Neural cell (in vitro differentiated cells): ENCODE measurements around the gene ETF1. TPM values are rescaled to one million over a fixed set of nuclear protein-coding genes. Genes with fewer than 3 reads are reported as not detected.

Experiments
- H2AFZ ChIP-seq: fragments of 200-600, 300-800 bp; sonication (generic), shearing (Covaris generic); 2 replicates; pipeline ENCODE4 v1.6.0; 2014; ENCODE audit warnings: low read depth, mild to moderate bottlenecking, antibody characterized with exemption, low read length, moderate library complexity
- H3F3A ChIP-seq: fragments of 200-600 bp; shearing (Covaris generic); 2 replicates; pipeline ENCODE4 v1.6.1; 2016; ENCODE audit warnings: mild to moderate bottlenecking, moderate library complexity, mixed read lengths, antibody characterized with exemption, low read length; ENCODE audit not compliant: insufficient read depth, poor library complexity, severe bottlenecking
- H3K27ac ChIP-seq: fragments of 200-600, 300-800 bp; sonication (generic), shearing (Covaris generic); 2 replicates; pipeline ENCODE4 v1.5.1; 2014; ENCODE audit warnings: mild to moderate bottlenecking, low read length, moderate library complexity
- H3K27me3 ChIP-seq: fragments of 300-800, 200-600 bp; sonication (generic), shearing (Covaris generic); 2 replicates; pipeline ENCODE4 v1.6.0; 2014; ENCODE audit warnings: mild to moderate bottlenecking, low read depth, low read length, moderate library complexity; ENCODE audit not compliant: insufficient read depth
- H3K36me3 ChIP-seq: fragments of 300-800, 200-600 bp; sonication (generic), shearing (Covaris generic); 2 replicates; pipeline ENCODE4 v1.5.1; 2014; ENCODE audit warnings: mild to moderate bottlenecking, antibody characterized with exemption, low read length, moderate library complexity; ENCODE audit not compliant: insufficient read depth
- H3K4me2 ChIP-seq: fragments of 300-800, 200-600 bp; sonication (generic), shearing (Covaris generic); 2 replicates; pipeline ENCODE4 v1.6.0; 2014; ENCODE audit warnings: mild to moderate bottlenecking, low read length
- H3K4me3 ChIP-seq: fragments of 300-800, 200-600 bp; sonication (generic), shearing (Covaris generic); 2 replicates; pipeline ENCODE4 v1.5.1; 2014; ENCODE audit warnings: mild to moderate bottlenecking, low read length, moderate library complexity
- H3K79me2 ChIP-seq: fragments of 200-600 bp; shearing (Covaris generic); replicated peaks from 2 replicates; pipeline ENCODE4 v1.6.0; 2014; ENCODE audit warnings: mild to moderate bottlenecking, low read length, moderate library complexity; ENCODE audit not compliant: insufficient read depth
- H3K9ac ChIP-seq: fragments of 300-800, 200-600 bp; sonication (generic), shearing (Covaris generic); 2 replicates; pipeline ENCODE4 v1.6.1; 2016; ENCODE audit warnings: mild to moderate bottlenecking, low read length, mixed read lengths
- H3K9me2 ChIP-seq: fragments of 200-600 bp; shearing (Covaris generic); 2 replicates; pipeline ENCODE4 v1.6.1; 2016; ENCODE audit warnings: mild to moderate bottlenecking, low read length, mixed read lengths; ENCODE audit not compliant: insufficient read depth
- H3K9me3 ChIP-seq: fragments of 200-600, 300-800 bp; sonication (generic), shearing (Covaris generic); 2 replicates; pipeline ENCODE4 v1.6.1; 2016; ENCODE audit warnings: mild to moderate bottlenecking, mixed run types, low read length, moderate library complexity, mixed read lengths
- H4K20me1 ChIP-seq: fragments of 200-600 bp; shearing (Covaris generic); 2 replicates; pipeline ENCODE4 v1.6.1; 2016; ENCODE audit warnings: mild to moderate bottlenecking, mixed run types; ENCODE audit not compliant: insufficient read depth
- EP300 ChIP-seq: fragments of 450-650 bp; conservative IDR thresholded peaks from 2 replicates; pipeline ENCODE4 v1.6.1; 2014; ENCODE audit warnings: antibody characterized with exemption, mild to moderate bottlenecking, moderate library complexity; ENCODE audit not compliant: poor library complexity, severe bottlenecking
- EZH2 ChIP-seq: fragments of 200-600, 300-800 bp; shearing (Covaris generic), sonication (generic); IDR thresholded peaks from 2 replicates; pipeline ENCODE4 v1.6.1; 2014; ENCODE audit warnings: antibody characterized with exemption, low read length, borderline replicate concordance, mild to moderate bottlenecking; ENCODE audit not compliant: insufficient read depth, poor library complexity, severe bottlenecking
- MXI1 ChIP-seq: fragments of 450-650 bp; conservative IDR thresholded peaks from 2 replicates; pipeline ENCODE4 v1.6.1; 2014; ENCODE audit warnings: antibody characterized with exemption, mild to moderate bottlenecking; ENCODE audit not compliant: poor library complexity, severe bottlenecking
- POLR2AphosphoS5 ChIP-seq: IDR thresholded peaks from 2 replicates; pipeline ENCODE4 v1.6.1; 2012
- RAD21 ChIP-seq: fragments of 450-650 bp; conservative IDR thresholded peaks from 2 replicates; pipeline ENCODE4 v1.6.1; 2014; ENCODE audit warnings: antibody characterized with exemption, mild to moderate bottlenecking, moderate library complexity
- SMC3 ChIP-seq: fragments of 450-650 bp; conservative IDR thresholded peaks from 2 replicates; pipeline ENCODE4 v1.6.1; 2014; ENCODE audit warnings: antibody characterized with exemption, mild to moderate bottlenecking, moderate library complexity; ENCODE audit not compliant: poor library complexity
- TAF1 ChIP-seq: IDR thresholded peaks from 2 replicates; pipeline ENCODE4 v1.6.1; 2012; ENCODE audit warnings: low read depth
- polyA plus RNA-seq: library from polyadenylated mRNA; depleted of rRNA; stranded (reverse); fragments of >200 nt; gene quantifications from 2 replicates; pipeline ENCODE4 v1.2.3, GENCODE V29; 2014
- TF ChIP-seq, protein P1 (sequence below): IDR thresholded peaks from 2 replicates; pipeline ENCODE4 v1.6.1; 2012; ENCODE audit warnings: borderline replicate concordance
- TF ChIP-seq, protein P2 (sequence below): fragments of 450-650 bp; IDR thresholded peaks from 2 replicates; pipeline ENCODE4 v1.5.1; 2014; ENCODE audit warnings: antibody characterized with exemption, mild to moderate bottlenecking, moderate library complexity; ENCODE audit not compliant: poor library complexity, severe bottlenecking

ETF1 gene
- polyA plus RNA-seq, 1 donor from 2014 or later = 62.1 TPM

DNA sequence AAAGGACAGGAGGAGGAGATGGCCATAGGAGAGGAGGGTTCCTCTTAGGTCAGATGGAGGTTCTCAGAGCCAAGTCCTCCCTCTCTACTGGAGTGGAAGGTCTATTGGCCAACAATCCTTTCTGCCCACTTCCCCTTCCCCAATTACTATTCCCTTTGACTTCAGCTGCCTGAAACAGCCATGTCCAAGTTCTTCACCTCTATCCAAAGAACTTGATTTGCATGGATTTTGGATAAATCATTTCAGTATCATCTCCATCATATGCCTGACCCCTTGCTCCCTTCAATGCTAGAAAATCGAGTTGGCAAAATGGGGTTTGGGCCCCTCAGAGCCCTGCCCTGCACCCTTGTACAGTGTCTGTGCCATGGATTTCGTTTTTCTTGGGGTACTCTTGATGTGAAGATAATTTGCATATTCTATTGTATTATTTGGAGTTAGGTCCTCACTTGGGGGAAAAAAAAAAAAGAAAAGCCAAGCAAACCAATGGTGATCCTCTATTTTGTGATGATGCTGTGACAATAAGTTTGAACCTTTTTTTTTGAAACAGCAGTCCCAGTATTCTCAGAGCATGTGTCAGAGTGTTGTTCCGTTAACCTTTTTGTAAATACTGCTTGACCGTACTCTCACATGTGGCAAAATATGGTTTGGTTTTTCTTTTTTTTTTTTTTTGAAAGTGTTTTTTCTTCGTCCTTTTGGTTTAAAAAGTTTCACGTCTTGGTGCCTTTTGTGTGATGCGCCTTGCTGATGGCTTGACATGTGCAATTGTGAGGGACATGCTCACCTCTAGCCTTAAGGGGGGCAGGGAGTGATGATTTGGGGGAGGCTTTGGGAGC, 74.7 kb downstream of the ETF1 start:
- no peaks in the 10 kb centered on the region for H3K36me3 ChIP-seq
- H3K9me3 ChIP-seq = no peaks in the 10 kb centered on the region
- H3K27me3 ChIP-seq = peaks cover 23% of the 10 kb centered on the region
- H3F3A ChIP-seq = no peaks in the 10 kb centered on the region
- H2AFZ ChIP-seq = no peak overlapping the region
- peaks cover 4% of the 10 kb centered on the region for H4K20me1 ChIP-seq
- peak overlapping the region; percentile 84 for H3K4me3 ChIP-seq
- H3K79me2 ChIP-seq = no peaks in the 10 kb centered on the region
- H3K9ac ChIP-seq = no peak overlapping the region
- H3K4me2 ChIP-seq = no peak overlapping the region
- TF ChIP-seq SMC3 = no peak
- TF ChIP-seq EZH2 = no peak
- TF ChIP-seq, protein P1, sequence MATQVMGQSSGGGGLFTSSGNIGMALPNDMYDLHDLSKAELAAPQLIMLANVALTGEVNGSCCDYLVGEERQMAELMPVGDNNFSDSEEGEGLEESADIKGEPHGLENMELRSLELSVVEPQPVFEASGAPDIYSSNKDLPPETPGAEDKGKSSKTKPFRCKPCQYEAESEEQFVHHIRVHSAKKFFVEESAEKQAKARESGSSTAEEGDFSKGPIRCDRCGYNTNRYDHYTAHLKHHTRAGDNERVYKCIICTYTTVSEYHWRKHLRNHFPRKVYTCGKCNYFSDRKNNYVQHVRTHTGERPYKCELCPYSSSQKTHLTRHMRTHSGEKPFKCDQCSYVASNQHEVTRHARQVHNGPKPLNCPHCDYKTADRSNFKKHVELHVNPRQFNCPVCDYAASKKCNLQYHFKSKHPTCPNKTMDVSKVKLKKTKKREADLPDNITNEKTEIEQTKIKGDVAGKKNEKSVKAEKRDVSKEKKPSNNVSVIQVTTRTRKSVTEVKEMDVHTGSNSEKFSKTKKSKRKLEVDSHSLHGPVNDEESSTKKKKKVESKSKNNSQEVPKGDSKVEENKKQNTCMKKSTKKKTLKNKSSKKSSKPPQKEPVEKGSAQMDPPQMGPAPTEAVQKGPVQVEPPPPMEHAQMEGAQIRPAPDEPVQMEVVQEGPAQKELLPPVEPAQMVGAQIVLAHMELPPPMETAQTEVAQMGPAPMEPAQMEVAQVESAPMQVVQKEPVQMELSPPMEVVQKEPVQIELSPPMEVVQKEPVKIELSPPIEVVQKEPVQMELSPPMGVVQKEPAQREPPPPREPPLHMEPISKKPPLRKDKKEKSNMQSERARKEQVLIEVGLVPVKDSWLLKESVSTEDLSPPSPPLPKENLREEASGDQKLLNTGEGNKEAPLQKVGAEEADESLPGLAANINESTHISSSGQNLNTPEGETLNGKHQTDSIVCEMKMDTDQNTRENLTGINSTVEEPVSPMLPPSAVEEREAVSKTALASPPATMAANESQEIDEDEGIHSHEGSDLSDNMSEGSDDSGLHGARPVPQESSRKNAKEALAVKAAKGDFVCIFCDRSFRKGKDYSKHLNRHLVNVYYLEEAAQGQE = no peak
- TF ChIP-seq, protein P2, sequence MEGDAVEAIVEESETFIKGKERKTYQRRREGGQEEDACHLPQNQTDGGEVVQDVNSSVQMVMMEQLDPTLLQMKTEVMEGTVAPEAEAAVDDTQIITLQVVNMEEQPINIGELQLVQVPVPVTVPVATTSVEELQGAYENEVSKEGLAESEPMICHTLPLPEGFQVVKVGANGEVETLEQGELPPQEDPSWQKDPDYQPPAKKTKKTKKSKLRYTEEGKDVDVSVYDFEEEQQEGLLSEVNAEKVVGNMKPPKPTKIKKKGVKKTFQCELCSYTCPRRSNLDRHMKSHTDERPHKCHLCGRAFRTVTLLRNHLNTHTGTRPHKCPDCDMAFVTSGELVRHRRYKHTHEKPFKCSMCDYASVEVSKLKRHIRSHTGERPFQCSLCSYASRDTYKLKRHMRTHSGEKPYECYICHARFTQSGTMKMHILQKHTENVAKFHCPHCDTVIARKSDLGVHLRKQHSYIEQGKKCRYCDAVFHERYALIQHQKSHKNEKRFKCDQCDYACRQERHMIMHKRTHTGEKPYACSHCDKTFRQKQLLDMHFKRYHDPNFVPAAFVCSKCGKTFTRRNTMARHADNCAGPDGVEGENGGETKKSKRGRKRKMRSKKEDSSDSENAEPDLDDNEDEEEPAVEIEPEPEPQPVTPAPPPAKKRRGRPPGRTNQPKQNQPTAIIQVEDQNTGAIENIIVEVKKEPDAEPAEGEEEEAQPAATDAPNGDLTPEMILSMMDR = no peak
- no peak for TF ChIP-seq RAD21
- no peak for TF ChIP-seq MXI1
- TF ChIP-seq TAF1 = no peak
- no peak for TF ChIP-seq POLR2AphosphoS5
- TF ChIP-seq EP300 = no peak
- no peak overlapping the region for H3K27ac ChIP-seq
- H3K9me2 ChIP-seq = no peaks in the 10 kb centered on the region

DNA sequence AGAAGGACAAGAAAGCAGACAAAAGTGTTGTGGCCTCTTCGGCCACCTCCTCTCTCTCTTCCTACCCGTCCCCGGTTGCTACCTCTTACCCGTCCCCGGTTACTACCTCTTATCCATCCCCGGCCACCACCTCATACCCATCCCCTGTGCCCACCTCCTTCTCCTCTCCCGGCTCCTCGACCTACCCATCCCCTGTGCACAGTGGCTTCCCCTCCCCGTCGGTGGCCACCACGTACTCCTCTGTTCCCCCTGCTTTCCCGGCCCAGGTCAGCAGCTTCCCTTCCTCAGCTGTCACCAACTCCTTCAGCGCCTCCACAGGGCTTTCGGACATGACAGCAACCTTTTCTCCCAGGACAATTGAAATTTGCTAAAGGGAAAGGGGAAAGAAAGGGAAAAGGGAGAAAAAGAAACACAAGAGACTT, 75.3 kb downstream of the ETF1 start:
- H3K9me3 ChIP-seq = no peaks in the 10 kb centered on the region
- no peaks in the 10 kb centered on the region for H3K36me3 ChIP-seq
- no peaks in the 10 kb centered on the region for H3F3A ChIP-seq
- no peaks in the 10 kb centered on the region for H3K79me2 ChIP-seq
- H3K27ac ChIP-seq = no peak overlapping the region
- TF ChIP-seq, protein P2 = no peak
- TF ChIP-seq TAF1 = no peak
- no peak for TF ChIP-seq EZH2
- TF ChIP-seq RAD21 = no peak
- no peak for TF ChIP-seq SMC3
- no peak for TF ChIP-seq MXI1
- H4K20me1 ChIP-seq = peaks cover 4% of the 10 kb centered on the region
- peaks cover 23% of the 10 kb centered on the region for H3K27me3 ChIP-seq
- no peak overlapping the region for H3K4me2 ChIP-seq
- H3K9me2 ChIP-seq = no peaks in the 10 kb centered on the region
- no peak overlapping the region for H3K9ac ChIP-seq
- H3K4me3 ChIP-seq = peak overlapping the region; percentile 84
- H2AFZ ChIP-seq = no peak overlapping the region
